Neuronal stem cell (in vitro differentiated cells): Measurements from ENCODE around the gene TAF9B.
"Not testable (repeated sequence)": the region's sequence is repeated elsewhere in the genome, so short reads cannot be mapped to it uniquely, and the experiment has no call there.

Experiments
- DNase-seq: peaks from one replicate; pipeline ENCODE4 v3.0.0-alpha.2; 2013; ENCODE audit warnings: low spot score
- H2AFZ ChIP-seq: one replicate; pipeline ENCODE4 v1.6.1; 2013; ENCODE audit warnings: mild to moderate bottlenecking, low read length, inconsistent platforms
- H2AK5ac ChIP-seq: 2 replicates; pipeline ENCODE4 v1.6.1; 2013; ENCODE audit warnings: low read depth, mild to moderate bottlenecking, inconsistent platforms, low read length, moderate library complexity, mixed read lengths
- H2BK120ac ChIP-seq: 2 replicates; pipeline ENCODE4 v1.6.1; 2013; ENCODE audit warnings: low read depth, mild to moderate bottlenecking, inconsistent platforms, low read length, moderate library complexity, mixed read lengths
- H2BK12ac ChIP-seq: one replicate; pipeline ENCODE4 v1.6.1; 2013; ENCODE audit warnings: low read length, inconsistent platforms
- H2BK15ac ChIP-seq: 2 replicates; pipeline ENCODE4 v1.6.1; 2013; ENCODE audit warnings: mild to moderate bottlenecking, low read length, inconsistent platforms, mixed read lengths
- H2BK5ac ChIP-seq: one replicate; pipeline ENCODE4 v1.6.1; 2013; ENCODE audit warnings: inconsistent platforms, mild to moderate bottlenecking, low read length, moderate library complexity
- H3K14ac ChIP-seq: one replicate; pipeline ENCODE4 v1.6.1; 2013; ENCODE audit warnings: low read length, inconsistent platforms
- H3K18ac ChIP-seq: 2 replicates; pipeline ENCODE4 v1.6.1; 2013; ENCODE audit warnings: low read length, inconsistent platforms
- H3K23ac ChIP-seq: 2 replicates; pipeline ENCODE4 v1.6.1; 2013; ENCODE audit warnings: low read depth, mild to moderate bottlenecking, mixed read lengths, low read length, inconsistent platforms; ENCODE audit not compliant: poor library complexity
- H3K27ac ChIP-seq: replicated peaks from 3 replicates; pipeline ENCODE4 v1.5.1; 2013; ENCODE audit warnings: low read length, inconsistent platforms
- H3K27me3 ChIP-seq, 3 experiments: 2 replicates each; pipeline ENCODE4 v1.6.1; 2013; ENCODE audit warnings: low read length in 3 of 3, mild to moderate bottlenecking in 2 of 3, inconsistent platforms in 1 of 3, low read depth in 1 of 3, mixed read lengths in 1 of 3, moderate library complexity in 1 of 3; ENCODE audit not compliant: control insufficient read depth in 3 of 3, insufficient read depth in 3 of 3
- H3K36me3 ChIP-seq, 2 donors: replicated peaks in 1 of 2; 2 replicates each; pipeline ENCODE4 v1.6.1; 2013; ENCODE audit warnings: low read length in 2 of 2; ENCODE audit not compliant: control insufficient read depth in 2 of 2, insufficient read depth in 2 of 2
- H3K4ac ChIP-seq: 2 replicates; pipeline ENCODE4 v1.6.1; 2013; ENCODE audit warnings: inconsistent platforms, mild to moderate bottlenecking, low read length, moderate library complexity
- H3K4me1 ChIP-seq, 2 donors: 1 replicate in 1 of 2; 2 replicates in 1 of 2; pipeline ENCODE4 v1.6.1; 2013; ENCODE audit warnings: low read length in 2 of 2, low read depth in 1 of 2; ENCODE audit not compliant: control insufficient read depth in 2 of 2, insufficient read depth in 1 of 2
- H3K4me2 ChIP-seq: one replicate; pipeline ENCODE4 v1.6.1; 2013; ENCODE audit warnings: mild to moderate bottlenecking, low read length, inconsistent platforms; ENCODE audit not compliant: insufficient read depth, poor library complexity, severe bottlenecking
- H3K4me3 ChIP-seq, 2 donors: 2 replicates each; pipeline ENCODE4 v1.5.1; 2013; ENCODE audit warnings: low read length in 2 of 2, mild to moderate bottlenecking in 2 of 2, inconsistent platforms in 1 of 2, moderate library complexity in 1 of 2
- H3K79me1 ChIP-seq: one replicate; pipeline ENCODE4 v1.6.1; 2013; ENCODE audit warnings: low read depth, mild to moderate bottlenecking, inconsistent platforms, low read length, moderate library complexity
- H3K9ac ChIP-seq: one replicate; pipeline ENCODE4 v1.6.1; 2013; ENCODE audit warnings: mild to moderate bottlenecking, low read depth, low read length, inconsistent platforms; ENCODE audit not compliant: poor library complexity
- H3K9me3 ChIP-seq, 2 donors: replicated peaks in 1 of 2; 2 replicates each; pipeline versions ENCODE3 to v1.6.1; 2013; ENCODE audit warnings: low read length in 2 of 2, mild to moderate bottlenecking in 2 of 2, inconsistent platforms in 1 of 2, low read depth in 1 of 2, mixed read lengths in 1 of 2, moderate library complexity in 1 of 2; ENCODE audit not compliant: control insufficient read depth in 2 of 2, insufficient read depth in 1 of 2
- H4K8ac ChIP-seq: one replicate; pipeline ENCODE4 v1.6.1; 2013; ENCODE audit warnings: low read depth, mild to moderate bottlenecking, inconsistent platforms, low read length, moderate library complexity
- H4K91ac ChIP-seq: one replicate; pipeline ENCODE4 v1.6.1; 2013; ENCODE audit warnings: low read length, low read depth, mild to moderate bottlenecking, inconsistent platforms; ENCODE audit not compliant: poor library complexity
- WGBS, 2 donors: extraction: QIAGEN DNeasy Blood & Tissue Kit; methylation state at CpG; one replicate each; pipeline ENCODE4 v1.1.7; 2013; ENCODE audit warnings: missing lambda C conversion rate in 2 of 2, mixed read lengths in 1 of 2; ENCODE audit not compliant: insufficient read length in 2 of 2, insufficient replicate concordance in 1 of 2; ENCODE audit errors: extremely low coverage in 2 of 2; 5-methylcytosine and 5-hydroxymethylcytosine counted together

The TAF9B gene

GRCh38 chrX:78165425-78165824 is 26.0 kb upstream of the TAF9B start:
- Histone ChIP-seq H3K4me1 (no peaks in the 10 kb centered on the region), H3K4me2 (no peak overlapping the region), H3K27me3 (no peaks in the 10 kb centered on the region), H4K91ac (no peak overlapping the region), H2AFZ (no peak overlapping the region), H3K23ac (no peak overlapping the region), H3K4ac (no peak overlapping the region), H4K8ac (no peak overlapping the region), H2BK5ac (no peak overlapping the region), H3K4me3 (no peak overlapping the region), H3K18ac (no peak overlapping the region), H3K36me3 (no peaks in the 10 kb centered on the region), H3K14ac (no peak overlapping the region), H2AK5ac (no peak overlapping the region), H2BK12ac (no peak overlapping the region), H3K79me1 (no peaks in the 10 kb centered on the region), H2BK120ac (no peak overlapping the region), H3K9me3 (no peaks in the 10 kb centered on the region), H2BK15ac (no peak overlapping the region), H3K27ac (no peak overlapping the region), H3K9ac (no peak overlapping the region)
- DNase-seq, result no peak
- no CpG with 5 or more reads among the region's 1 CpG for WGBS, 2 donors

GRCh38 chrX:78163175-78163574 is 23.7 kb upstream of the TAF9B start:
- H2BK12ac ChIP-seq, H3K4me3 ChIP-seq, H4K91ac ChIP-seq, H4K8ac ChIP-seq, H3K4ac ChIP-seq, H2BK120ac ChIP-seq, H3K27me3 ChIP-seq, H3K14ac ChIP-seq, H2AK5ac ChIP-seq, H3K4me2 ChIP-seq, H2BK15ac ChIP-seq, H2BK5ac ChIP-seq, H3K23ac ChIP-seq, H3K36me3 ChIP-seq, H3K18ac ChIP-seq, H2AFZ ChIP-seq, H3K79me1 ChIP-seq, H3K27ac ChIP-seq, H3K9ac ChIP-seq, H3K9me3 ChIP-seq, H3K4me1 ChIP-seq, DNase-seq: not testable (repeated sequence)
- WGBS, 2 donors, result no CpG with 5 or more reads among the region's 4 CpGs

GRCh38 chrX:78160711-78161110 is 21.3 kb upstream of the TAF9B start:
- H4K91ac ChIP-seq, H3K4ac ChIP-seq, H3K9ac ChIP-seq, H3K27ac ChIP-seq, H3K79me1 ChIP-seq, H3K4me1 ChIP-seq, H2AFZ ChIP-seq, DNase-seq, H3K27me3 ChIP-seq, H3K36me3 ChIP-seq, H2BK120ac ChIP-seq, H3K18ac ChIP-seq, H2AK5ac ChIP-seq, H2BK12ac ChIP-seq, H4K8ac ChIP-seq, H3K4me2 ChIP-seq, H3K4me3 ChIP-seq, H2BK15ac ChIP-seq, H3K23ac ChIP-seq, H3K14ac ChIP-seq, H3K9me3 ChIP-seq, H2BK5ac ChIP-seq: not testable (repeated sequence)
- no CpG with 5 or more reads among the region's 4 CpGs for WGBS, 2 donors

GRCh38 chrX:78157846-78158245 is 18.4 kb upstream of the TAF9B start:
- not testable (repeated sequence) for H3K9ac ChIP-seq, H2AFZ ChIP-seq, H2BK12ac ChIP-seq, H3K4me1 ChIP-seq, H3K9me3 ChIP-seq, H4K8ac ChIP-seq, H3K4ac ChIP-seq, H3K14ac ChIP-seq, H3K79me1 ChIP-seq, H3K27me3 ChIP-seq, H3K23ac ChIP-seq, H3K4me3 ChIP-seq, H3K27ac ChIP-seq, H3K18ac ChIP-seq, H4K91ac ChIP-seq, H2BK120ac ChIP-seq, H3K36me3 ChIP-seq, DNase-seq, H2BK15ac ChIP-seq, H3K4me2 ChIP-seq, H2AK5ac ChIP-seq, H2BK5ac ChIP-seq
- no CpG with 5 or more reads among the region's 10 CpGs for WGBS, 2 donors
